ENCODE measurements around the gene ZSCAN12.
A peak's percentile ranks its signal among the peaks of the same experiment; 100 is the strongest.

Gene ZSCAN12

DNA sequence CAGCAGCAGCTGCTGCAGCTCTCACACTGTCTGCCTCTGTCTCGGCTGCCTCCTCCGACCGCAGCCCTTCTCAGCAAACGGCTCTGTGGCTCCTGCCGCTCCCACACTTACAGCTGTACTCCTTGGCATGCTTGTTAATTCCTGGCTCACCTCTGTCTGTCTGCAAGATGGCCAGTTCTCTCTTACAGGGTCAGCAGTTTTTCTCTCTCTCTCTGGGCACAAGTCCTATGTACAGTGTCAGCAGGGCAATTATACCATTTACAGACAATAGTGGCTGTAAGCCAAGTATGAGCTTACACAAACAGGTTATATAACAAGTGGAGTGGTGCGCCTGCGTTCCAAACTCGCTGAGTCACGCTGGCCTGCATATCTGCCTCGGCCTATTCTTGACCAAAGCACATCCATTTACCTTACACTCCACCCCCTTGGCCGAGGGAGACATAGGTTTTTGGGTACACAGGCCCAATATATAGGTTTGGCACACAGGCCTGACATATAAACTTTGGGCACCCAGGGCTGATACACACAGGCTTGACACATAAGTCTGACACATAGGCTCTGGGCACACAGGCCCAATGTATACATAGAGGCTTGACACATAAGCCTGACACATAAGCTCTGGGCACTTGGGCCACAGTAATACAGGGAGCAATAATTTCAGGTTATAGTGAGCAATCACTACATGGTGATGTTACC lies 45.4 kb downstream of the ZSCAN12 start:
- TF ChIP-seq, protein P1, sequence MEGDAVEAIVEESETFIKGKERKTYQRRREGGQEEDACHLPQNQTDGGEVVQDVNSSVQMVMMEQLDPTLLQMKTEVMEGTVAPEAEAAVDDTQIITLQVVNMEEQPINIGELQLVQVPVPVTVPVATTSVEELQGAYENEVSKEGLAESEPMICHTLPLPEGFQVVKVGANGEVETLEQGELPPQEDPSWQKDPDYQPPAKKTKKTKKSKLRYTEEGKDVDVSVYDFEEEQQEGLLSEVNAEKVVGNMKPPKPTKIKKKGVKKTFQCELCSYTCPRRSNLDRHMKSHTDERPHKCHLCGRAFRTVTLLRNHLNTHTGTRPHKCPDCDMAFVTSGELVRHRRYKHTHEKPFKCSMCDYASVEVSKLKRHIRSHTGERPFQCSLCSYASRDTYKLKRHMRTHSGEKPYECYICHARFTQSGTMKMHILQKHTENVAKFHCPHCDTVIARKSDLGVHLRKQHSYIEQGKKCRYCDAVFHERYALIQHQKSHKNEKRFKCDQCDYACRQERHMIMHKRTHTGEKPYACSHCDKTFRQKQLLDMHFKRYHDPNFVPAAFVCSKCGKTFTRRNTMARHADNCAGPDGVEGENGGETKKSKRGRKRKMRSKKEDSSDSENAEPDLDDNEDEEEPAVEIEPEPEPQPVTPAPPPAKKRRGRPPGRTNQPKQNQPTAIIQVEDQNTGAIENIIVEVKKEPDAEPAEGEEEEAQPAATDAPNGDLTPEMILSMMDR (IDR thresholded peaks at IDR 0.05; ENCODE audit: low read depth, low read length), result no peak
- Histone ChIP-seq H3K27ac (no peak overlapping the region), H3K4me3 (ENCODE audit: low read depth, low read length) (no peak overlapping the region), H3K36me3 (no peaks in the 10 kb centered on the region), H3K9me3 (ENCODE audit: severe bottlenecking) (no peaks in the 10 kb centered on the region), H3K27me3 (ENCODE audit: insufficient read depth, low read depth, severe bottlenecking) (no peaks in the 10 kb centered on the region)
- no peak for DNase-seq

DNA sequence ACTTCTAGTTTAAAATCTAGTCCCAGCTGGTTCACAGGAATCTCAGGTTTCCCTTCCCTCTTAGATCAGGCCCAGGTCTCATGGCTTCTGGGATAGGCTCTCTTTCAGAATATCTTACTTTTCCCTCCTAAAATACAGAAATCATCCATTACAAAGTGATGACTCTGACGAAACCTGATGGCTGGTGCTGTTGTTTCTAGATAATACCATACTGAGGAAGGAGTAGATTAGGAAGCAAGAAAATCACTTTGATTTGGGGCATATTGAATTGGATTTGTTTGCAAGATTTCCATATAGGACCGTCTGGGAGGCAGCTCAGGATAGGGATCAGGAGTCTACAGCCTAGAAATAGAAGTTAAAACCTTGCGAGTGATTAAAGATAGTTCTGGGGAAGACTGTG lies 46.2 kb downstream of the ZSCAN12 start:
- Histone ChIP-seq H3K27ac (no peak overlapping the region), H3K36me3 (no peaks in the 10 kb centered on the region), H3K4me3 (ENCODE audit: low read depth, low read length) (no peak overlapping the region), H3K27me3 (ENCODE audit: insufficient read depth, low read depth, severe bottlenecking) (no peaks in the 10 kb centered on the region), H3K9me3 (ENCODE audit: severe bottlenecking) (no peaks in the 10 kb centered on the region)
- TF ChIP-seq, protein P1 (IDR thresholded peaks at IDR 0.05; ENCODE audit: low read depth, low read length), result no peak
- DNase-seq, result no peak

DNA sequence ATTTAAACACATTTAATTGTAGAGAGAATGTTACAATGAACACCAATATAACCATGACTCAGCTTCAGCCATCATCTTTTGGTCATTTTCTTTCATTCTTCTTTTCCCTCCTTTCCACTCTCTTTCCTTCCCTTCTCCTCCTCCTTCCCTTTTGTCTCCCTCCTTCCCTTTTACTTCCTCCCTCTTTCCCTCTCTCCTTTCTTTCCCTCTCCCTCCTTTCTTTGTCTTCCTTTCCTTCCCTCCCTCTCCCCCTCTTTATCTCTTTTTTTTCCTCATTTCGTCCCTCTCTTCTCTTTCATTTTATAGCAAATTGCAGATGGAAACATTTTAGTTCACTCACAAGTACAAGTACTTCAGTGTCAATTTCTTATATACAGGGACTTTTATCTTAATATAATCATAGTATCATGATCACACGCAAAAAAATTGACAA lies 48.0 kb downstream of the ZSCAN12 start:
- Histone ChIP-seq H3K27me3 (ENCODE audit: insufficient read depth, low read depth, severe bottlenecking) (no peaks in the 10 kb centered on the region), H3K27ac (no peak overlapping the region), H3K9me3 (ENCODE audit: severe bottlenecking) (no peaks in the 10 kb centered on the region), H3K36me3 (no peaks in the 10 kb centered on the region), H3K4me3 (ENCODE audit: low read depth, low read length) (no peak overlapping the region)
- TF ChIP-seq, protein P1 (IDR thresholded peaks at IDR 0.05; ENCODE audit: low read depth, low read length), result no peak
- DNase-seq, result no peak

DNA sequence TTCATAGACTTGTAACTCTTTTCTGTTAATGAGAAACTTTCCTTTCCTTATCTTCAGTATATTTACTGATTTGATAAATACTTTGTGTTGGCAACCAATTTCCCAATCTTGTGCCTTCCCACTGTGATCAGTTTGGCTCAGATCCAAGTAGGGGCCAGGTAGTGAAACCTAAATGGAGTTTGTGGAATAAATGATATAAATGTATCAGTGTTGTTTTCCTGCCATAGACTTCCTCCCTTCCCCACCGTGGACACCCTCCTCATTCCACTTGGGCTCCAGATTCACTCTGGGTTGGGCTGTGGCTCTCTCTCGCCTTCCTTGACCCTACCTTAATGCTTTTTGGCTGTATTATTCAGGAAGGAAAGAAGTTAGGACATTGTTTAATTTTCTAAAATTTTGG lies 48.5 kb downstream of the ZSCAN12 start:
- no peak for DNase-seq
- Histone ChIP-seq H3K9me3 (ENCODE audit: severe bottlenecking) (no peaks in the 10 kb centered on the region), H3K4me3 (ENCODE audit: low read depth, low read length) (no peak overlapping the region), H3K27me3 (ENCODE audit: insufficient read depth, low read depth, severe bottlenecking) (no peaks in the 10 kb centered on the region), H3K36me3 (no peaks in the 10 kb centered on the region), H3K27ac (no peak overlapping the region)
- TF ChIP-seq, protein P1 (IDR thresholded peaks at IDR 0.05; ENCODE audit: low read depth, low read length), result no peak

DNA sequence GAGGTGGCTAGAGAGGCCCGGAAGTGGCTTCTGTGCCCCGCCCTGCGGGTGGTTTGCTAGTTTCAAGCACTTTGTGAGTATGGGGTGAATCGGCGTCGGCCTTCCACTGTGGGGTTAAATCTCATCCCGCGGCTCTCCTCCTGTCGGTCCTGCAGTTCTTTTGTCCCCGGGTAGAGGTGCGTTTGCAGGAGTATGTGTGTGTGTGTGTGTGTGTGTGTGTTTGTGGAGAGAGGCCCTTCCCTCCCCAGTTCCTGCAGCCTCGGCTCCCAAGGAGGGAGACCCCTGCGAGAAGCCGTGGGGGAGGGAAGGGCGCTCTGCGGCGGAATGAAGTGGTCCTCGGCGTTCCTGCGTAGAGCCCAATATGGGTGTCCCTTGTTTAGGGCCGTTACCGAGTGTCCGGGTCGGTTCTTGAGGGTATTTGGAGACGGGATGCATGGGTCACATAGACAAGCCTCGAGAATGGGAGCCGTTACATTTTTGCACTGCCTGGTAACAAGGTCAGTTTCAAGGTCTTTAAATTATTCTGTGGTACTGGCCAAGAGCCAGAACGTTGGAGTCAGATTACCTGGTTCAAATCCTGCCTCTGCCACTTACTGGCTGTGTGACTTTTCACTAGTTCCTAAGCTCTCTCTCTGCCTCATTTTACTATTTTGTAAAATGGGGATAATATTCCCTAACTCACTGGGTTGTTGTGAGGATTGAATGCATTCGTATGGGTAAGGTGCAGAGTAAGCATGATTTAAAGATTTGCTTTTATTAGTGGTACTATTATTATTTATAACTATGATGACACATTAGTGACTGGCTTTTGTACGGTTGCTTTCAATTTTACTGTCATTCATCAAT lies 49.4 kb downstream of the ZSCAN12 start, which contains the start of gene ZKSCAN3:
ZKSCAN3 (plus strand) TSS at position 56 of the 846 bp plus-strand sequence. CDS start 9,640 bp downstream, outside the sequence.
- Histone ChIP-seq H3K4me3 (ENCODE audit: low read depth, low read length) (peak within 1 kb of the TSS; percentile 99), H3K27me3 (ENCODE audit: insufficient read depth, low read depth, severe bottlenecking) (no peaks in the 10 kb centered on the region), H3K27ac (peak within 1 kb of the TSS; percentile 75), H3K36me3 (no peaks in the 10 kb centered on the region), H3K9me3 (ENCODE audit: severe bottlenecking) (no peaks in the 10 kb centered on the region)
- DNase-seq, result peak; percentile 95
- TF ChIP-seq, protein P1 (IDR thresholded peaks at IDR 0.05; ENCODE audit: low read depth, low read length), result no peak
